GM21528 (cell line): ENCODE data around the gene SYNDIG1.

Experiments used
- ATAC-seq: cut with Tn5 transposase; IDR thresholded peaks from one replicate; pipeline ENCODE4 v1.9.1; 2021; ENCODE audit warnings: mild to moderate bottlenecking, moderate library complexity; ENCODE audit not compliant: unreplicated experiment, low FRiP score

The SYNDIG1 gene

GRCh38 chr20:24627291-24627690 lies 157.9 kb downstream of the SYNDIG1 start:
- no peak for ATAC-seq

DNA sequence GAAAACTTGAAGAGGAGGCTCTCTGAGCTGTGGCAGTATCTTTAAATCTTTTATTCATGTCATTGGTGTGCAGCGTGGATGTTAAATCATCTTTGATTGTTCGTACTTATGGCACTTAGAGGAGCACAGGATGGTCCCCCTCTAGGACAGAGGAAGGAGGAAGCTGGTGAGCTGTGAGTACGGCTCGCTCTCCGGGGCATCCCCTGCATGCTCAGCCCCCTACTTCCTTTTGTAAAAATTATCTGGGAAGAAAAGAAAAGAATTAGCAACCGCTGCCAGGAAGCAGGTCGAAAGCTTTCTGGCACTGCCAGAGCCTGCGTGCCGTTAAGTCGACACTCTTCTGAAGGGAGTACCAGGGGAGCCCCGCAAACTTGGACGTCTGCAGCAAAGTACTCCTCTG lies 158.5 kb downstream of the SYNDIG1 start:
- no peak for ATAC-seq

- ATAC-seq, result no peak
Observed at GRCh38 chr20:24628985-24629384, 159.6 kb downstream of the SYNDIG1 start.

DNA sequence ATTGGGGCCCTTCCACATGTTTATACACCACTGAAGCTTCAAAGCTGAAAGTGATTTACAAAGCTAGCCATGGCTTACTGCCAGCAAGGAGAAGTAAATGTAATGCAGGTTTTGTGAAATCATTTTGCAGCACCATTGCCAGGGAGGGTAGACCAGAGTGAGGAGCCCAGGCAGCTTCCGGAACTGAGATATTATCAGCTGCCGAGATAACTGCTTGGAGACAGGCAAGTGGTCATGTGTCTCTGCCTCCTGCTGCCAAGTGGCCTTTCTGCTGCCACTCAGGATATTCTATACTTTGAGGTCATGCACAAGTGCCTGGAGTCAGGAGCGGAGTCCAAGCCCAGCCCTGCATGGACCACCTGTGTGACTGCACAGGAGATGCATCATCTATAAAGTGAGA lies 160.2 kb downstream of the SYNDIG1 start:
- no peak for ATAC-seq

- no peak for ATAC-seq
Observed at GRCh38 chr20:24630486-24631172, 161.2 kb downstream of the SYNDIG1 start.

DNA sequence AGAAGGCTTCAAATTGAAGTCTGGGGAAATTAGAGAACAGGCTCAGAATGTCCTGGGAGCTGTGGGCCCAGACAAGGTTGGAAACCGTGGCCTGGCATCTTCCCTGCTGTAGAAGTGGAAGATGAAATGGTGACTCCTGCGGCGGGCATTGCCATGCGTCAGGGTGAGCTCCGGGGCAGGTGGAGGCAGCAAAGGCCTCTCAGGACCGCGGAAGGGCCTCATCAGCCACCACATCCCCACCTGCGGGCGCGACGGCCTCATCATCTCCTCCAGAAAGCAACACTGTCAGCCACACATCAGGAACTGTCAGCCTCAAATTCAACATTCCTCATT lies 161.7 kb downstream of the SYNDIG1 start:
- no peak for ATAC-seq

DNA sequence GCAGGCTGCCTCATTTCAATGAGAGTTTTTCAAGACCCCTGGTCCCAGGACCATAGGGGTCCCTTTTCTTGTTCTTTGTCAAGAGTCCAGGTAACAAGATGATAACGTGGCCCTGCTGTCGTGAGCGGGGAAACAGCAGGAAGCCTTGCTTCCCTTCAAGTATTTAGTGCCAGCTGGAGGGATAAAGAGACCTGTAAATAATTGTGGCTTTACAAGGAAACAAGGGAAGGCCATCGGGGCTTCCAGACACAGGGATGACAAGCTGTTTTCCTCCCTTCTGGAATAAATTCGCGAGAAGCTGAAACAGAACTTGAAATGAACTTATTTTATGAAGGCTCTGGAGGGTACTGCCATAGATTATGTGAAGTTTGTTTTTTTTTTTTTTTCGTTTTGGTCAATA lies 163.2 kb downstream of the SYNDIG1 start:
- no peak for ATAC-seq

DNA sequence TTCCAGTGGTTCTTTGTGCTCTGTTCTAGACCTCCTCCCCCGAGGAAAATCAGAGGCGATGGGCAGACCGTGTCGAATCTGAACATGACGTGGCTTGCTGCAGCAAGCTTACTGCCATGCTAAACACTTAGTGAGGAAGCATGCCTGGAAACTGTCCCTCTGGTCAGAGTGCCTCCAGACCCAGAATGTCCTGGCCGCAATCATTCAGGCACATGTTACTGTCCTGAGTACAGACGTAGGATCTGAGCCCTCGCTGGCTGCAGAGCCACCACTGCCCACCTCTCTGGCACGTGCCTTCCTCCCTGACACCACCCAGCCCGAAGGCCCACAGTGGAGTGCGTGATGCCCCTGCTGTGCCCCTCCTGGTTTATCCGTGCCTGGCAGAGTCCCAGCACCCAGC lies 163.6 kb downstream of the SYNDIG1 start:
- no peak for ATAC-seq

DNA sequence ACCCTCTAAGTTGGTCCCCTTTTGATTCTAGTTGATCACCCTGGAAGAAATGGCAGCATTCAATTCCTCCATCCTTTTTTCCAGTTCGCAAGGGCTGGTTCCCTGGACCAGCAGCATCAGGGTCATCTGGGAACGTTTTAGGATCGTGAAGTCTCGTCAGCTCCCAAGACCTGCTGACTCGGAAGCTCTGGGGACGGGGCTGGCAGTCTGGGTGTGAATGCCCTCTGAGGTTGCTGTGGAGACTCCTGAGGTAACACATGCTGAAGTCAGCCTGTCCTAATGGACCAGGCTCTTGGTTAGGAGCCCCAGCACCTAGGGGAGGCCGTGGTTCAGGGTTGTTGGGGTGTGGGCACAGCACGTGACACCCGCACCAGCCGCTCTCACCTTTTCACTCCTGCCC lies 164.1 kb downstream of the SYNDIG1 start:
- no peak for ATAC-seq

DNA sequence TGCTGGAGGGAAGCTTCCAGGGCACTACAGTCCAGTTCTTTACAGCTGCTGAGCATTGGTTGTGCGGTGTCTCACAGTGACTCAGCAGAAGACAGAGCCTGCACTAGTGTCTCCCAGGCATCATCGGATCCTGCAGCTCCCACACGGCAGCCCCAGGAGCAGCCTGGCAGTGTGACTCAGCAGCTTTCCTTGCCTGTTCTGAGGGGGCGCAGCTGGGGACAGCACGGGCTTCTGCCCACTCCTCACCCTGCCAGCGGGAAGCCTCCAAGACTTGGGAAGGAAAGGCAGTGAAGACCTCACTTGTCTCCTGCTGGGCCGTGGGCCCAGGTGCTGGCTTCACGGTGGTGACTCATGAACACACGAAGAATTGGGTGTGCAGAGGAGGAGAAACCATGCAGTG lies 165.4 kb downstream of the SYNDIG1 start:
- ATAC-seq, result no peak

DNA sequence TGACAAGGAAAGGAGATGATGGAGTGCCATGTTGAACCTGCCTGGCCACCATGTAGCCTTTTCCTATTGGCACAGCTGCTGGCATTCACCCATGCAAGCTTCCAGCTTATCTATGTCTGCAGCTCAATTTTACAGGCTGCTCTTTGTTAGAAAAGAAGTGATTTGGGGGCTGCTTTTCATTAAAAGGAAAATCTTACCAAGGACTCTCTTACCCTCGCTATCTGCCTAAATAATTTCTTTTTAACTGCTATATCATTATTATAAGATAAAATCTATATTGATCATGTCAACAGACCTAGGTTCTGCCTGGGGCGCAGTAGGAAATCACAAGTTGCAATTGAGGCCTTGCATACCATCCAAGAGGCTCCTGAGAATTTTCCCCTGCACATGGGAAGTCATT lies 167.2 kb downstream of the SYNDIG1 start:
- no peak for ATAC-seq

GRCh38 chr20:24637087-24637486 lies 167.7 kb downstream of the SYNDIG1 start:
- ATAC-seq, result no peak

GRCh38 chr20:24637941-24638340 lies 168.5 kb downstream of the SYNDIG1 start:
- no peak for ATAC-seq

DNA sequence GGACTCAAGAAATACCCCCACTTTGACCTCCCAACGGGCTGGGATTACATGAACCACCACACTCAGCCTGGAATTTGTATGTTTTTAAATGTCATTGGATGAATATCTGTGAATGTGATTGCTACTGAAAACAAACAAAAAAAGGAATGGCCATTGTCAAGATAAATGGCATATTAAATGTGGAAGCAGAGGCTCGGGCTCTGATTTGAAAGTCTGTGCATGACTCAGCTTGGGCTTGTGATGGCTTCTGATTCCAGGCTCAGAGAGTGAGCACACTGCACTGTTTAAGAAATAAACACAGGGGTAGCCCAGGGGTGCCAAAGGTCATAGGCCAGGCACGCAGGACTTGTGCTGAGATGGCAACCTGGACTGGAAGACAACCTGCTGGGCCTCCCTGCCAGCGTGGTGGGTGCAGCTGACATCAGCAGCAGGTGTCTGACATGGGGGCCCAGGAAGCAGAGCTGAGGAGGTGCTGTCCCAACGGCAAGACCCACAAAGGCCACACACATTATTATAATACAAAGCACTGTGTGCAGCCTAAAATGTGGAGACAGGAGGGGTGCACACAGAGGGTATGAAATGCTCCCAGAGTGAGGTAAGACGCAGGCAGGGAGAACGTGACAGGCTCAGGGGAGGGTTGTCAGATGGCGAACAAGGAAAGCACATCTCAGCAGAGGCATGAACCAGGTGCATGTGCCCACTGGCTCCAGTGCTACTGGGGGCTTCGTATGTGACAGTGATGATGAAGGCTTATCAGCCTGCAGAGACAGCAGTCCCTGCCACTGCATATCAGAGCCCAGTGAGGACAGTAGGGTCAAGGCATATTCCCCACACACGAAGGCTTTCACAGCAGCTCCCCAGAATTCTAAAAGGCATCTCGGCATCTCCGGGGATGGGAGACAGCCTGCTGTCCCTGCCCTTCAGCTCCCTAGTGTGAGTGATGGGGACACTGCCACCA lies 169.4 kb downstream of the SYNDIG1 start:
- ATAC-seq, result no peak

DNA sequence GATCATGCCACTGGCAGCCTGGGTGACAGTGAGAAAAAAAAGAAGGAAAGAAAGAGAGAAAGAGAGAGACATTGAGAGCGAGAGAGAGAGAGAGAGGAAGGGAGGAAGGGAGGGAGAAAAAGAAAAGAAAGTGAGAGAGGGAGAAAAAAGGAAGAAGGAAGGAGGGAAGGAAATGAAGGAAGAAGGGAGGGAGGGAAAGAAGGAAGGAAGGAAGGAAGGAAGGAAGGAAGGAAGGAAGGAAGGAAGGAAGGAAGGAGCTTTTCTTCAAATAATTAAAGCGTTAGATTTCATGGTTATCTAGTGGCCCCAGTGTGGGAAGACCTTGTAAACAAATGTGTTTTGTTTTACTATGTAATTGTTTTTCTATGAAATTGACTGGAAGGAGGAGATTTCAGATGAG lies 170.8 kb downstream of the SYNDIG1 start:
- ATAC-seq, result no peak

- ATAC-seq, result no peak
Observed at GRCh38 chr20:24640686-24641085, 171.3 kb downstream of the SYNDIG1 start.

DNA sequence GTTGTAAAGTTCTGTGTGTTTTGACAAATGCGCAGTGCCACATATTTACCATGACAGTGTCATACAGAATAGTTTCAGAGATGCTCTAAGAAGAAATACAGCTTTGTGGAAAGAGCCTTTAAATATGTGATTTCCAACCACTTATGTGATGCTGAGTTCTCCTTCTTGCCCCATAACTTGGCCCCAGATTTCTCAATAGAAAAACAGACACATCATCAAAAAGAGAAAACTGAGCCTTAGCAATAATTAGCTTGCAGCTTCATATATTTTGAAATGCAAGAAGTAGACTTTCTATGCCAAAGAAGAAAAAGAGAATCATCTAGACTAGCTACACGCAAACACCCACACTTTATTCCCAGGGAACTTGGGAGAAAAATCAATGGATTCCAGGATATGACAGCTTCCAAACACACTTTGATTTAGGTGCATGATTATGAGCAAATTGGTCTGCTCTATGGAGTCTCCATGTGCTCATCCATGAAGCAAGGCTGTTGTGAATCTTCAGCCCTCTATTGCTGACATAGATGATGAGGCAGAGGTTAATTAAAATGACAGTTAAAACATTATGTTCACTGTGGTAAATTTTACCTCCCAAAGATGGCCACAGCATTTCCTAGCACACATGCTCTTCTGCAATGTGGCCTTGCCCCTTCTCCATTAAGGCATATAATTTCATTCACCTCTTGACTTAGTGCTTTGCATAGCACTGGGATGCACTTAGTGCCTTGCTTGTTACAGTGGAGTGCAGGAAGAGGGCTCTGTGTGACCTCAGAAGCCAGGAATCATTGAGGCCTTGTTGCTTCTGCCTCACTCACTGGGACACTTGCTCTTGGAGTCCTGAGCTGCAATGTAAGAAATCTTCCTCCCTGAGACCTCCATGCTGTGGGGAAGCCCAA lies 174.6 kb downstream of the SYNDIG1 start:
- ATAC-seq, result no peak

DNA sequence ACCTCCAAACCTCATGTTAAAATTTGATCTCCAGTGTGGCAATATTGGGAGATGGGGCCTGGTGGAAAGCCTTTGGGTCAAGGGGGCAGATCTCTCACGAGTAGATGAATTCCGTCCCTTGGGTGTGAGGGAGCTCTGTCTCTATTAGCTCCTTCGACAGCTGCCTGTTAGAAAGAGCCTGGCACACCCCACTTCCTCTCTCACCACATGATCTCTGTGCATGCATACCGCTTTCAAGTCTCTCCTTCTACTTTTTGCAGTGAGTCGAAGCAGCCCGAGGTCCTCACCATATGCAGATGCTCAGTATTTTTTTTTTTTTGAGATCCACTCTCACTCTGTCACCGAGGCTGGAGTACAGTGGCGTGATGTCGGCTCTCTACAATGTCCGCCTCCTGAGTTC lies 176.9 kb downstream of the SYNDIG1 start:
- ATAC-seq, result no peak

DNA sequence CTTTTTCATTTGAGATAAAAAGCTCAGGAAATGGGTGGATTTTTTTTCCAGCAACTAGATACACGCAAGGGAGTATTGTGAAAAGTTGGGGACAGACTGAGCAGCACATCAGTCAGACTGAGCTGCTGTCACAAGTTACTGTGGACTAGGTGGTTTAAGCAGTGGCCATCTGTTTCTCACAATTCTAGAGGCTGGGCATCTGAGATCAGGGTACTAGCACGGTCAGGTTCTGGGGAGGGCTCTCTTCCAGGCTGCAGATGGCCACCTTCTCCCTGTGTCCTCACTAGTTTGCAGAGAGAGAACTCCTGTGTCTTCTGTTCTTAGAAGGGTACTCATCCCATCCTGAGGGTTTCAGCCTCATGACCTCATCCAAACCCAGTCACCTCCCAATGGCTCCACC lies 178.3 kb downstream of the SYNDIG1 start:
- no peak for ATAC-seq

DNA sequence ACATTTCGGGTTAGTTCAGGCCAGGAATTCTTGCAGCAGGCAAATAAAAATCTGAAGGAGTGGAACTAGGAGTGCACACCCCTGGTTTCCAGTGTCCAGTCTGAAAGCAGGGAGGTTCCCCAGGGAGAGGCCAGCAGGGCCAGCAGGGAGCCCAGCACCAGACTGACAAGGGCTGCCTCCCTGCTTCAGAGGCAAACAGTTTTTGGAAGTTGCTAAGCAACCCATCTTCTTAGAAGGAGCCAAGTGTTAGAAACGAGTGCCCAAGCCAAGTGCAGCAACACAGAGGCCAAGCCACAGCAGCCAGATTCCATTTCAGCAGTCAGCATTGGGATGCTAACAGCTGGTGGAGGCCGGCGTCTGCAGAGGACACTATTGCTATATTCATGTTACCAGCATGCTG lies 179.1 kb downstream of the SYNDIG1 start:
- ATAC-seq, result no peak

- no peak for ATAC-seq
Observed at GRCh38 chr20:24648919-24649318, 179.5 kb downstream of the SYNDIG1 start.
